ENCODE data around the gene NIPSNAP2. TPM values are rescaled to one million over a fixed set of nuclear protein-coding genes. Genes with fewer than 3 reads are reported as not detected.

Gene NIPSNAP2
- total and polyA plus RNA-seq, 2 of the 13 experiments (the other 11 are each of a cell fraction or from before 2014, with no cell fraction given) = 40.3 to 61.5 TPM

DNA sequence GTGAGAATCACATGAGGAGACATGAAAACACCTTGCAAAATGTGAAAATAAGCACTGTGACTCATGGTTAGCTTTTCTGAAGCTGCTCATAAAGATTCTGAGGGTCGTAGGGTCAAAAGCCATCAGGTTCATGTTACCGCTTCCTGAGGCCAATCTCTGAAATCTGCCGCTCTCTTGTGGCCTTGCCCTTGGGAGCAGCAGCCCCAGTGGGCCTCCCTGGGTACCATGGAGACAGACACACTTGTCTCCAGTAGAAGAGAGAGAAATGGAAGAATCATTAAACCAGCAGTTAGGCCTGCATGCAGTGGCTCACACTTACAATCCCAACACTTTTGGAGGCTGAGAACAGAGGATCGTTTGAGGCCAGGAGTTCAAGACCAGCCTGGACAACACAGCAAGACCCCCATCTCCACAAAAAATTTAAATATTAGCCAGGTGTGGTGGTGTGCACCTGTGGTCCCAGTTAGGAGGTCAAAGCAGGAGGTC lies 42.8 kb downstream of the NIPSNAP2 start (continued):
- TF ChIP-seq NFYC (CRISPR knock-in tag; IDR thresholded peaks at IDR 0.05) = 0 out of 2 replicates have a peak, but pooled peaks have one; percentile 17
- TF ChIP-seq, protein P1, sequence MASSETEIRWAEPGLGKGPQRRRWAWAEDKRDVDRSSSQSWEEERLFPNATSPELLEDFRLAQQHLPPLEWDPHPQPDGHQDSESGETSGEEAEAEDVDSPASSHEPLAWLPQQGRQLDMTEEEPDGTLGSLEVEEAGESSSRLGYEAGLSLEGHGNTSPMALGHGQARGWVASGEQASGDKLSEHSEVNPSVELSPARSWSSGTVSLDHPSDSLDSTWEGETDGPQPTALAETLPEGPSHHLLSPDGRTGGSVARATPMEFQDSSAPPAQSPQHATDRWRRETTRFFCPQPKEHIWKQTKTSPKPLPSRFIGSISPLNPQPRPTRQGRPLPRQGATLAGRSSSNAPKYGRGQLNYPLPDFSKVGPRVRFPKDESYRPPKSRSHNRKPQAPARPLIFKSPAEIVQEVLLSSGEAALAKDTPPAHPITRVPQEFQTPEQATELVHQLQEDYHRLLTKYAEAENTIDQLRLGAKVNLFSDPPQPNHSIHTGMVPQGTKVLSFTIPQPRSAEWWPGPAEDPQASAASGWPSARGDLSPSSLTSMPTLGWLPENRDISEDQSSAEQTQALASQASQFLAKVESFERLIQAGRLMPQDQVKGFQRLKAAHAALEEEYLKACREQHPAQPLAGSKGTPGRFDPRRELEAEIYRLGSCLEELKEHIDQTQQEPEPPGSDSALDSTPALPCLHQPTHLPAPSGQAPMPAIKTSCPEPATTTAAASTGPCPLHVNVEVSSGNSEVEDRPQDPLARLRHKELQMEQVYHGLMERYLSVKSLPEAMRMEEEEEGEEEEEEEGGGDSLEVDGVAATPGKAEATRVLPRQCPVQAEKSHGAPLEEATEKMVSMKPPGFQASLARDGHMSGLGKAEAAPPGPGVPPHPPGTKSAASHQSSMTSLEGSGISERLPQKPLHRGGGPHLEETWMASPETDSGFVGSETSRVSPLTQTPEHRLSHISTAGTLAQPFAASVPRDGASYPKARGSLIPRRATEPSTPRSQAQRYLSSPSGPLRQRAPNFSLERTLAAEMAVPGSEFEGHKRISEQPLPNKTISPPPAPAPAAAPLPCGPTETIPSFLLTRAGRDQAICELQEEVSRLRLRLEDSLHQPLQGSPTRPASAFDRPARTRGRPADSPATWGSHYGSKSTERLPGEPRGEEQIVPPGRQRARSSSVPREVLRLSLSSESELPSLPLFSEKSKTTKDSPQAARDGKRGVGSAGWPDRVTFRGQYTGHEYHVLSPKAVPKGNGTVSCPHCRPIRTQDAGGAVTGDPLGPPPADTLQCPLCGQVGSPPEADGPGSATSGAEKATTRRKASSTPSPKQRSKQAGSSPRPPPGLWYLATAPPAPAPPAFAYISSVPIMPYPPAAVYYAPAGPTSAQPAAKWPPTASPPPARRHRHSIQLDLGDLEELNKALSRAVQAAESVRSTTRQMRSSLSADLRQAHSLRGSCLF (CRISPR knock-in tag; IDR thresholded peaks at IDR 0.05; ENCODE audit: borderline replicate concordance) = no peak
- TF ChIP-seq, protein P2, sequence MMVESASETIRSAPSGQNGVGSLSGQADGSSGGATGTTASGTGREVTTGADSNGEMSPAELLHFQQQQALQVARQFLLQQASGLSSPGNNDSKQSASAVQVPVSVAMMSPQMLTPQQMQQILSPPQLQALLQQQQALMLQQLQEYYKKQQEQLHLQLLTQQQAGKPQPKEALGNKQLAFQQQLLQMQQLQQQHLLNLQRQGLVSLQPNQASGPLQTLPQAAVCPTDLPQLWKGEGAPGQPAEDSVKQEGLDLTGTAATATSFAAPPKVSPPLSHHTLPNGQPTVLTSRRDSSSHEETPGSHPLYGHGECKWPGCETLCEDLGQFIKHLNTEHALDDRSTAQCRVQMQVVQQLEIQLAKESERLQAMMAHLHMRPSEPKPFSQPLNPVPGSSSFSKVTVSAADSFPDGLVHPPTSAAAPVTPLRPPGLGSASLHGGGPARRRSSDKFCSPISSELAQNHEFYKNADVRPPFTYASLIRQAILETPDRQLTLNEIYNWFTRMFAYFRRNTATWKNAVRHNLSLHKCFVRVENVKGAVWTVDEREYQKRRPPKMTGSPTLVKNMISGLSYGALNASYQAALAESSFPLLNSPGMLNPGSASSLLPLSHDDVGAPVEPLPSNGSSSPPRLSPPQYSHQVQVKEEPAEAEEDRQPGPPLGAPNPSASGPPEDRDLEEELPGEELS (CRISPR knock-in tag; IDR thresholded peaks at IDR 0.05) = peak; percentile 90
- TF ChIP-seq, protein P3, sequence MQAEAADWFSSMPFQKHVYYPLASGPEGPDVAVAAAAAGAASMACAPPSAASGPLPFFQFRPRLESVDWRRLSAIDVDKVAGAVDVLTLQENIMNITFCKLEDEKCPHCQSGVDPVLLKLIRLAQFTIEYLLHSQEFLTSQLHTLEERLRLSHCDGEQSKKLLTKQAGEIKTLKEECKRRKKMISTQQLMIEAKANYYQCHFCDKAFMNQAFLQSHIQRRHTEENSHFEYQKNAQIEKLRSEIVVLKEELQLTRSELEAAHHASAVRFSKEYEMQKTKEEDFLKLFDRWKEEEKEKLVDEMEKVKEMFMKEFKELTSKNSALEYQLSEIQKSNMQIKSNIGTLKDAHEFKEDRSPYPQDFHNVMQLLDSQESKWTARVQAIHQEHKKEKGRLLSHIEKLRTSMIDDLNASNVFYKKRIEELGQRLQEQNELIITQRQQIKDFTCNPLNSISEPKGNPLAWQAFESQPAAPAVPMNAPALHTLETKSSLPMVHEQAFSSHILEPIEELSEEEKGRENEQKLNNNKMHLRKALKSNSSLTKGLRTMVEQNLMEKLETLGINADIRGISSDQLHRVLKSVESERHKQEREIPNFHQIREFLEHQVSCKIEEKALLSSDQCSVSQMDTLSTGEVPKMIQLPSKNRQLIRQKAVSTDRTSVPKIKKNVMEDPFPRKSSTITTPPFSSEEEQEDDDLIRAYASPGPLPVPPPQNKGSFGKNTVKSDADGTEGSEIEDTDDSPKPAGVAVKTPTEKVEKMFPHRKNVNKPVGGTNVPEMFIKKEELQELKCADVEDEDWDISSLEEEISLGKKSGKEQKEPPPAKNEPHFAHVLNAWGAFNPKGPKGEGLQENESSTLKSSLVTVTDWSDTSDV (CRISPR knock-in tag; IDR thresholded peaks at IDR 0.05) = no peak
- TF ChIP-seq ZNF670 (CRISPR knock-in tag; IDR thresholded peaks at IDR 0.05; ENCODE audit: borderline replicate concordance) = no peak
- no peak; the same call in 1 of the 2 replicates for TF ChIP-seq ZNF292 (CRISPR knock-in tag; IDR thresholded peaks at IDR 0.05; ENCODE audit: borderline replicate concordance, low read depth)
- peak; percentile 92 for TF ChIP-seq GATAD2A (CRISPR knock-in tag; IDR thresholded peaks at IDR 0.05)
- peak; percentile 71 for TF ChIP-seq ZNF335 (CRISPR knock-in tag; IDR thresholded peaks at IDR 0.05)
- TF ChIP-seq SMC3 (IDR thresholded peaks at IDR 0.05; ENCODE audit: low read length) = peak; percentile 38; the same call in 1 of the 2 replicates
- peak; percentile 79 for TF ChIP-seq PHF5A (CRISPR knock-in tag; IDR thresholded peaks at IDR 0.05; ENCODE audit: low read depth, unreplicated experiment)
- TF ChIP-seq KLF9 (CRISPR knock-in tag; IDR thresholded peaks at IDR 0.05; ENCODE audit: low read depth) = 0 out of 2 replicates have a peak, but pooled peaks have one; percentile 20
- TF ChIP-seq GABPA (IDR thresholded peaks at IDR 0.05; ENCODE audit: low read depth, low read length) = no peak
- peak; percentile 65 for TF ChIP-seq GABPA (CRISPR knock-in tag; IDR thresholded peaks at IDR 0.05; ENCODE audit: low read depth)
- TF ChIP-seq SRSF9 (IDR thresholded peaks at IDR 0.05; ENCODE audit: borderline replicate concordance, insufficient read depth, low read depth, low read length, poor library complexity, severe bottlenecking) = no peak
- no peak for TF ChIP-seq ZBTB1 (CRISPR knock-in tag; IDR thresholded peaks at IDR 0.05; ENCODE audit: borderline replicate concordance)
- TF ChIP-seq, protein P4, sequence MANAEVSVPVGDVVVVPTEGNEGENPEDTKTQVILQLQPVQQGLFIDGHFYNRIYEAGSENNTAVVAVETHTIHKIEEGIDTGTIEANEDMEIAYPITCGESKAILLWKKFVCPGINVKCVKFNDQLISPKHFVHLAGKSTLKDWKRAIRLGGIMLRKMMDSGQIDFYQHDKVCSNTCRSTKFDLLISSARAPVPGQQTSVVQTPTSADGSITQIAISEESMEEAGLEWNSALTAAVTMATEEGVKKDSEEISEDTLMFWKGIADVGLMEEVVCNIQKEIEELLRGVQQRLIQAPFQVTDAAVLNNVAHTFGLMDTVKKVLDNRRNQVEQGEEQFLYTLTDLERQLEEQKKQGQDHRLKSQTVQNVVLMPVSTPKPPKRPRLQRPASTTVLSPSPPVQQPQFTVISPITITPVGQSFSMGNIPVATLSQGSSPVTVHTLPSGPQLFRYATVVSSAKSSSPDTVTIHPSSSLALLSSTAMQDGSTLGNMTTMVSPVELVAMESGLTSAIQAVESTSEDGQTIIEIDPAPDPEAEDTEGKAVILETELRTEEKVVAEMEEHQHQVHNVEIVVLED (CRISPR knock-in tag; IDR thresholded peaks at IDR 0.05; ENCODE audit: borderline replicate concordance) = peak; percentile 70; the same call in 1 of the 2 replicates
- TF ChIP-seq, protein P5, sequence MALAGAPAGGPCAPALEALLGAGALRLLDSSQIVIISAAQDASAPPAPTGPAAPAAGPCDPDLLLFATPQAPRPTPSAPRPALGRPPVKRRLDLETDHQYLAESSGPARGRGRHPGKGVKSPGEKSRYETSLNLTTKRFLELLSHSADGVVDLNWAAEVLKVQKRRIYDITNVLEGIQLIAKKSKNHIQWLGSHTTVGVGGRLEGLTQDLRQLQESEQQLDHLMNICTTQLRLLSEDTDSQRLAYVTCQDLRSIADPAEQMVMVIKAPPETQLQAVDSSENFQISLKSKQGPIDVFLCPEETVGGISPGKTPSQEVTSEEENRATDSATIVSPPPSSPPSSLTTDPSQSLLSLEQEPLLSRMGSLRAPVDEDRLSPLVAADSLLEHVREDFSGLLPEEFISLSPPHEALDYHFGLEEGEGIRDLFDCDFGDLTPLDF (CRISPR knock-in tag; IDR thresholded peaks at IDR 0.05) = peak; percentile 67; the same call in 1 of the 2 replicates
